ENCODE data around the gene HOXB3.

Gene HOXB3

GRCh38 chr17:48559122-48559839, 30.8 kb downstream of the HOXB3 start:
- no peak for DNase-seq (ENCODE audit: low read depth in 4 of 4, low spot score in 1 of 4)

DNA sequence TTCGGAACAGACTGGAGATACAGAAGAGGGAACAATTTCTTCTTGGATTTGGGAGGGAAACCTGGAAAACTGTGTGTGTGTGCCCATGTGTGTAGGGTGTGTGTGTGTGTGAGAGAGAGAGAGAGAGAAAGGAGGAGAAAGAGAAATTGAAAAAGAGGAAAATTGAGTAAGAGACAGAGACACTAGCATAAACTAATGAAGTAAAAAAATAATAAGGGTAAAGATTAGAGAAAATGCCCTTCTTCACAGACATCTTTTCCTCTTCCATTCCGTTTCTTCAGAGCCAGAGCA, 31.3 kb downstream of the HOXB3 start:
- DNase-seq (ENCODE audit: low read depth in 4 of 4, low spot score in 1 of 4) = no peak

- DNase-seq (ENCODE audit: low read depth in 4 of 4, low spot score in 1 of 4) = no peak
Observed at GRCh38 chr17:48558057-48558830, 31.8 kb downstream of the HOXB3 start.

DNA sequence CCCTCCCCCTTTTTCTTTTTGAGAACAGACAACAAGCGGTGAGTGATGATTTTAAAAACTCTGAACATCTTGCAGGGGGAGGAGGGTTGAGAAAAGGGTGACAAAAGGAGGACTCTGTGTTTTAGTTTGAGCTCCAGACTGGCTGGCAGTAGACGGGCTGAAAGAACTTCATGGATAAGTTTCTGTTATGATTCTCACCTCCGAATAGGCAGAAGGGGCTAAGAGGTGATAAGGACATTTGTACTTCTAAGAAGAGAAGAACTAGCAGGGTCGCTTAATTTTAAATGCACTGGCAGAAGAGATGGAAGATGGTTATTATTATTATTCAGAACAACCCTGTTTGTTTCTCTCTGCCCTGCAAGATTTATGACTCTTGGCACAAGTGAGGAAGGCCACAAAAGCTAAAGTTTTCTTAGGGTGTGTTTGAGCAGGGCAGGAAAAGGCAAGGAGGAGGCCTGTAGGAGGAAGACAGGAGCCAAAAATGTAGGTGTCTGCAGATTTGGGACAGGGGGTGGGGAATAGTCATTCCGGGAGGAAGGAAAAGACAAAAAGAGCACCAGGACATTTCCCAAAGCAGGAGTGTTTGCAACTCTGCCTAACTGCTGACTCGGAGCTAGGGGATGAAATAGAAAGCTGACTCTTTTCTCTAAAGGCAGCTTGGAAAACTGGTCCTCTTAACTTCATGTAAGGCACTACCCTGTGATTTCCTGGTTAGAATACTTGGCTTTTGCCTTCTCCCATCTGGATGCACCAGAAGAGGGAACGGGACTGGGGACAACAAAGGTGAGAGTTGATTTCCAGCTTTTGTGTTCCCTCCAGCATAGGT, 33.3 kb downstream of the HOXB3 start:
- DNase-seq (ENCODE audit: low read depth in 4 of 4, low spot score in 1 of 4) = no peak

DNA sequence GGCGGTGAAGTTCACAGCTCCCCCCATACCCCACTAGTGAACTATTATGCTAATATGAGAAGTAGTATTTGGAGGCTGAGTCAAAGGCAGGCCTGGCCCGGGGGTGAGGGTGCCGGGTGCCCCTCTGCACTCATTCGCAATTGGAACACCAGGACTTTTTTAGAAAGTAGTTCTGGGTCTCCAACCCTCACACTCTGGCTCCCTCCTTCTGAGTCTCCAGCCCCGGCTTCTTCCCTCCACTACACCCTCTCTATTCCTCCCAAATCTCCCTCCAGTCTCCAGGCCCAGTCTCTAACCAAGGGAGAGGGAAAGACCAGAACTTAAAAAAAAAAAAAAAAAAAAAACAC, 33.8 kb downstream of the HOXB3 start:
- DNase-seq (ENCODE audit: low read depth in 4 of 4, low spot score in 1 of 4) = no peak

GRCh38 chr17:48555258-48556228, 34.5 kb downstream of the HOXB3 start:
- no peak for DNase-seq (ENCODE audit: low read depth in 4 of 4, low spot score in 1 of 4)

GRCh38 chr17:48554412-48555257, 35.4 kb downstream of the HOXB3 start:
- DNase-seq (ENCODE audit: low read depth in 4 of 4, low spot score in 1 of 4) = no peak

DNA sequence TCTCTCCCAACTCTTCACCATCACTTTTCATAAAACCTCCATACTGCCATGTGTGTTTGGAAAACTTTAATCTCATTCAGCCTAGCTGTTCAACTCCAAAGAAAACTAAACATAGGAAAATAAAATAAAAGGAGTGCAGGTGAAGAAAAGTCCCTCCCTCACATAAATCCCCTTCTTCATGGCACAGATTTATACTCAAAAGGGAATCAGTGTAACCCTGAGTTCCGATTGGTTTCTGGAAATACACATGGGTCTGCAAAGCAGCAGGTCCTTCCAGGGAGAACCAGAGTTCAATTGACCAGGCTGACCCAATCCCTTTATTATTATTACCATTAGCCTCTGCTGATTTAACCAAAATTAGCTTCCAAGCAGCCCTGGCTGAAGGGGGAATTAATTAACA, 36.2 kb downstream of the HOXB3 start:
- DNase-seq (ENCODE audit: low read depth in 4 of 4, low spot score in 1 of 4) = no peak

GRCh38 chr17:48553190-48553547, 36.9 kb downstream of the HOXB3 start:
- no peak for DNase-seq (ENCODE audit: low read depth in 4 of 4, low spot score in 1 of 4)

DNA sequence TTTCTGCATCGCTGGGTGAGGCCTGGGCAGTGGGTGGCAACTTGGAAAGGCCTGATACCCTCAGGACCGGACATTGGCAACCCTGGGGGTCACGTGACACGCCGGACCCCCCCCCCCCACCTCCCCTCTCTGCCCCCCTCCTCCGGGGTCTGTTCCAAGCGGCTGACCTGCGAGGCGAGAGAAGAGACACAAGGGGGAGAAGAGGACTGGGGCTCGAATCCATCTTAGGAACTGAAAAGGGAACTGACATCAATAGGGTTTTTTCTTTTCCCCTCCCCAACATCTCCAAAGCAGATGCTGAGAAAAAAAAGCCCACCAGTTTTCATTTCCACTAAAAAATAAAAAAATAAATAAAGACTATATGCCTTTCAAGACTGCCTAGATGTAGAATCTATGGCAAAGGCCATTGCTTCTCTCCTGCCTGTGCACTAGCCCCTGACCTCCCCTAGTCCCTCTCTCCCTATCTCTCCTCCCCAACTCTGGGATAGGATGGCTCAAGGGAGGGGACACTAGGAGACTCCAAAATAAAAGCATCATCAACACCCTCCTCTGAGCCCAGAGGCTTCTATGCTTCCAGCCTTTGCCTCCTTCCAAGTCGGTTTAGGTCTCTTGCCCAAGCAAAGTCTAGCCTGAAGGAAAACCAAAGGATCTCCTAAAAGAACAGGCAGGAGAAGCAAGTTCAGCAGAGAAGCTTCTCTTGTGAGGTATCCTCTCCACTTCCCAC, 37.4 kb downstream of the HOXB3 start:
- no peak for DNase-seq (ENCODE audit: low read depth in 4 of 4, low spot score in 1 of 4)

- no peak for DNase-seq (ENCODE audit: low read depth in 4 of 4, low spot score in 1 of 4)
Observed at GRCh38 chr17:48551596-48552465, 38.2 kb downstream of the HOXB3 start.

GRCh38 chr17:48551214-48551555, 38.9 kb downstream of the HOXB3 start:
- no peak for DNase-seq (ENCODE audit: low read depth in 4 of 4, low spot score in 1 of 4)

- DNase-seq (ENCODE audit: low read depth in 4 of 4, low spot score in 1 of 4) = no peak
Observed at GRCh38 chr17:48550502-48551213, 39.4 kb downstream of the HOXB3 start.

DNA sequence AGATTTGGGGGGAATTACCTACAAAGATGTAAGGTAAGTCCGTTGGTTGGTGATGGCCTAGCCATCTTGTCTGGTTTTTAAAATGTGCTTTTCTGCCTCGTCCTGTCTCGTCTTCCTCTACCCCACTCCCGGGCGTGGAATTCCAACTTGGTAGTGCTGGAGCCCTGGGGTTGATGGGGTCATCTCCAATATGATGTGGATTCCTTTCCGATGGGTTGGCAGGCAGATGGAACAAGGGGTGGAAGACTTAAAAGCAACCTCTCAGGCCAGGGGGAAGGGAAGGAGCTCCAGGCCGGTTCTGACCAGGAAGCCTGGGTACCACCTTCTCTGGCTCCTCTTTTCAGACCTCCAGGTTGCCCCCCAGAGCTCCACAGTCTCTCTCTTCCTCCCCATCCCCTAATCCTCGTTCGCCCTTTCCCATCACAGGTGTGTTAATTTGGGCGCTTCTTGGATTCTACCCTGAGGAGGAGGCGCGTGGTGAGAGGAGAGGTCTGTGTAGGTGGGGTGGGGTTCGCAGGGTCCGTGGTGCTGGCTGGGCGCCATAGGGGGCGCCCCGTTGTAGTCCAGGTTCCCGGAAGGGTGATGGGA, 40.0 kb downstream of the HOXB3 start:
- DNase-seq (ENCODE audit: low read depth in 4 of 4, low spot score in 1 of 4) = no peak

- no peak for DNase-seq (ENCODE audit: low read depth in 4 of 4, low spot score in 1 of 4)
Observed at GRCh38 chr17:48549281-48549630, 40.8 kb downstream of the HOXB3 start.

DNA sequence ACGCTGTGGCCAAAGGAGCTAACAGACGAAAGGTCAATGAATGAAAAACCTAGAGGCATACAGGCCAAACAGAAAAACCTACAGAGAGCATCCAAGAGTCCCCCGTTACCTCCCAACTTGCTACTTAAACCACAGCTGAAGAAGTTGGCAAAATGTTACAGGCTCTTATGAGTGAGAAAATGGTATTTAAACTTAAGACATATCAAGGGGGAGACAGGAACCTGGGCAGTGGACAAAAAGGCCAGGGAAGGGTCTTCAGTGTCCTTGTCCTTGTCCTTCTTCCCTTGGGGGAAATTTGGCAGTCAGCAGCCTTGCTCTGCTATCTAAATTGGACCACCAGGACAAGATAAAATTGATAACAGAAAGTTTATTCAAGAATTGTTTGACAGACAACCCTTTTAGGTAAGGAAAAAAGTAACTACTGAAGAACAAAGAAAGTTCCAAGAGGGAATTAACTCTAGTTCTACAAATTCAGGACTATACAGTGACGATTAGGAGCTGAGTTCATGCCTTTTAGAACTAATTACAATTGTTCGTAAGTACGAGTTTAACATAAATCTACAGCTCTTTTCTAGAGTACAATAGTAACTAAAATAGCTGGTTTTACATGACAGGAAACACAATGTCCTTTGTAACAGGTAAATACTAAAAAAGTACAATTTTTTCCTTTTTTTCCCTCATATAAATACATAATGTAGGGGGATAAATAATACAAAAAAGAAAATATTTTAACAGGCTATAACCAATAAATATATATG, 41.3 kb downstream of the HOXB3 start:
- DNase-seq (ENCODE audit: low read depth in 4 of 4, low spot score in 1 of 4) = no peak
